ENCODE results near the gene TMEM203. TPM values are rescaled to one million over a fixed set of nuclear protein-coding genes. Genes with fewer than 3 reads are reported as not detected.

The TMEM203 gene
- total RNA-seq, 1 experiment from 2014 or later: 35.5 TPM

GRCh38 chr9:137250329-137251193, 45.1 kb upstream of the TMEM203 start:
- H3K27me3 ChIP-seq (ENCODE audit: insufficient read depth, low read length): no peaks in the 10 kb centered on the region
- H3K27ac ChIP-seq (ENCODE audit: insufficient read length, low read depth, low read length): no peak overlapping the region

More at GRCh38 chr9:137250329-137251193, 45.1 kb upstream of the TMEM203 start:
- no peak overlapping the region for H3K56ac ChIP-seq (ENCODE audit: insufficient read length, low read depth, low read length)
- no peak overlapping the region for H3K4me3 Mint-ChIP-seq
- H2BK12ac ChIP-seq (ENCODE audit: insufficient read length, low read depth, low read length): no peak overlapping the region
- no peak overlapping the region for H4K8ac ChIP-seq (replicated peaks; ENCODE audit: insufficient read length, low read depth, low read length)
- no peaks in the 10 kb centered on the region for H3K36me3 Mint-ChIP-seq (ENCODE audit: insufficient read depth in 1 of 3, low read depth in 3 of 3)
- no peak overlapping the region for H4K91ac ChIP-seq (ENCODE audit: insufficient read length, low read depth, low read length)
- no peak overlapping the region for H3K4ac ChIP-seq (ENCODE audit: low read depth, low read length)
- H3T11ph ChIP-seq (ENCODE audit: low read length): no peak overlapping the region
- no peak overlapping the region for H3K9ac ChIP-seq (ENCODE audit: extremely low read depth, insufficient read length, low read length)
- H3K23ac ChIP-seq (ENCODE audit: insufficient read length, low read depth, low read length): no peak overlapping the region
- H3K23me2 ChIP-seq (ENCODE audit: insufficient read length, low read depth, low read length, poor library complexity, severe bottlenecking): peaks cover 9% of the 10 kb centered on the region
- no peak overlapping the region for H3K4me2 ChIP-seq (ENCODE audit: insufficient read depth, insufficient read length, low read length)
- H3K4me1 ChIP-seq (ENCODE audit: insufficient read depth, low read length): no peaks in the 10 kb centered on the region
- H3K18ac ChIP-seq (ENCODE audit: insufficient read length, low read depth, low read length): no peak overlapping the region
- H2BK15ac ChIP-seq (ENCODE audit: low read depth, low read length): no peak overlapping the region
- DNase-seq: no peak
- no peak overlapping the region for H3K27ac Mint-ChIP-seq
- H2BK20ac ChIP-seq (ENCODE audit: low read depth, low read length, poor library complexity, severe bottlenecking): no peak overlapping the region
- H3K79me2 ChIP-seq (ENCODE audit: insufficient read depth, low read length): no peaks in the 10 kb centered on the region
- no peak overlapping the region for H2BK120ac ChIP-seq (ENCODE audit: low read depth, low read length, poor library complexity, severe bottlenecking)
- WGBS (ENCODE audit: extremely low coverage, insufficient read length, low lambda C conversion rate): no CpG with 5 or more reads among the region's 18 CpGs
- H3K27me3 Mint-ChIP-seq (ENCODE audit: low read depth): peaks cover 38% of the 10 kb centered on the region
- no peaks in the 10 kb centered on the region for H4K20me1 ChIP-seq (ENCODE audit: control insufficient read depth, insufficient read depth, insufficient read length)
- H4K5ac ChIP-seq (ENCODE audit: insufficient read length, low read depth, low read length): no peak overlapping the region
- no peak overlapping the region for H2AK5ac ChIP-seq (ENCODE audit: insufficient read length, low read length)
- no peaks in the 10 kb centered on the region for H3K79me1 ChIP-seq (ENCODE audit: insufficient read depth, low read depth, low read length, poor library complexity, severe bottlenecking)
- H2AFZ ChIP-seq (ENCODE audit: low read length): no peak overlapping the region
- no peak overlapping the region for H2BK5ac ChIP-seq (ENCODE audit: insufficient read length, low read length)
- H3K4me1 Mint-ChIP-seq: peaks cover 8 to 11% of the 10 kb centered on the region in 2 experiments
- H3K14ac ChIP-seq (ENCODE audit: insufficient read depth, low read length): no peak overlapping the region
- H3K9me3 ChIP-seq (ENCODE audit: control insufficient read depth, low read depth, low read length): no peaks in the 10 kb centered on the region
- no peaks in the 10 kb centered on the region for H3K9me3 Mint-ChIP-seq
- TF ChIP-seq CTCF (conservative IDR thresholded peaks at IDR 0.05): no peak
